Dermis microvascular lymphatic vessel endothelial cell (primary cell): Measurements from ENCODE around the gene PHAF1. TPM values are rescaled to one million over a fixed set of nuclear protein-coding genes. Genes with fewer than 3 reads are reported as not detected.

Experiments used
- DNase-seq, 2 donors: peaks; one replicate each; pipeline versions ENCODE4 v3.0.0 to v3.0.0-alpha.2; 2010; ENCODE audit warnings: low read depth in 2 of 2
- total RNA-seq: library from RNA; depleted of rRNA; stranded (reverse); fragments of >200 nt; gene quantifications from 2 replicates; pipeline ENCODE4 v1.2.1, GENCODE V29; 2014

The PHAF1 gene
- total RNA-seq, 1 donor from 2014 or later = 9.6 TPM

GRCh38 chr16:67192781-67193361 is 83.1 kb downstream of the PHAF1 start:
- no peak for DNase-seq

- DNase-seq = no peak
Observed at GRCh38 chr16:67193536-67193935, 83.8 kb downstream of the PHAF1 start.

- no peak for DNase-seq
Observed at GRCh38 chr16:67194260-67194659, 84.5 kb downstream of the PHAF1 start.

GRCh38 chr16:67195676-67196075 is 85.9 kb downstream of the PHAF1 start:
- DNase-seq = no peak

- no peak for DNase-seq
Observed at GRCh38 chr16:67196881-67197280, 87.1 kb downstream of the PHAF1 start.

- DNase-seq = no peak
Observed at GRCh38 chr16:67197704-67198103, 88.0 kb downstream of the PHAF1 start.

Other genes with a start within 250 kb of the PHAF1 start
- 5.1 and 7.5 TPM in 2 replicates for gene PDP2, start 229.4 kb upstream of the PHAF1 start, total RNA-seq
- not detected in 2 replicates for gene CDH16, start 191.1 kb upstream of the PHAF1 start, total RNA-seq
- 0.25 and 1.0 TPM in 2 replicates for gene RRAD, start 184.4 kb upstream of the PHAF1 start, total RNA-seq
- gene CIAO2B, start 175.5 kb upstream of the PHAF1 start, total RNA-seq = 135 and 156 TPM in 2 replicates
- gene CES2, start 174.4 kb upstream of the PHAF1 start, total RNA-seq = 13.1 and 16.2 TPM in 2 replicates
- gene CES3, start 148.7 kb upstream of the PHAF1 start, total RNA-seq = not detected in 2 replicates
- 1.0 and 1.6 TPM in 2 replicates for gene CES4A, start 121.4 kb upstream of the PHAF1 start, total RNA-seq
- 44.8 and 51.1 TPM in 2 replicates for gene CBFB, start 80.8 kb upstream of the PHAF1 start, total RNA-seq
- 2.4 and 6.3 TPM in 2 replicates for gene B3GNT9, start 41.1 kb downstream of the PHAF1 start, total RNA-seq
- gene TRADD, start 50.0 kb downstream of the PHAF1 start, total RNA-seq = 12.1 and 17.2 TPM in 2 replicates
- gene FBXL8, start 50.0 kb downstream of the PHAF1 start, total RNA-seq = 4.2 and 7.1 TPM in 2 replicates
- 0.77 and 1.1 TPM in 2 replicates for gene HSF4, start 54.8 kb downstream of the PHAF1 start, total RNA-seq
- 5.8 and 6.8 TPM in 2 replicates for gene NOL3, start 60.6 kb downstream of the PHAF1 start, total RNA-seq
- 6.7 and 8.1 TPM in 2 replicates for gene MATCAP1, start 74.0 kb downstream of the PHAF1 start, total RNA-seq
- gene EXOC3L1, start 80.2 kb downstream of the PHAF1 start, total RNA-seq = 38.8 and 57.7 TPM in 2 replicates
- 58.8 and 64.5 TPM in 2 replicates for gene E2F4, start 82.2 kb downstream of the PHAF1 start, total RNA-seq
- gene ELMO3, start 89.2 kb downstream of the PHAF1 start, total RNA-seq = 0.64 and 1.0 TPM in 2 replicates
- 23.6 and 28.1 TPM in 2 replicates for gene TMEM208, start 117.2 kb downstream of the PHAF1 start, total RNA-seq
- gene FHOD1, start 137.5 kb downstream of the PHAF1 start, total RNA-seq = 15.0 and 18.2 TPM in 2 replicates
- gene SLC9A5, start 139.0 kb downstream of the PHAF1 start, total RNA-seq = 0.39 and 0.51 TPM in 2 replicates
- 9.2 and 11.6 TPM in 2 replicates for gene PLEKHG4, start 169.6 kb downstream of the PHAF1 start, total RNA-seq
- gene KCTD19, start 216.8 kb downstream of the PHAF1 start, total RNA-seq = under 0.01 TPM in 1 of 2 replicates, not detected in the other
- under 0.01 and 0.13 TPM in 2 replicates for gene LRRC36, start 216.9 kb downstream of the PHAF1 start, total RNA-seq